Ovary (tissue), 9 donors: ENCODE data around the gene ITFG1. TPM values are rescaled to one million over a fixed set of nuclear protein-coding genes. Genes with fewer than 3 reads are reported as not detected.

Source experiments
- DNase-seq, 5 donors: peaks; one replicate each; pipeline ENCODE4 v3.0.0-alpha.2; 2019 to 2020
- H3K27ac ChIP-seq, 2 donors: fragments of 200-600 bp; one replicate each; pipeline versions ENCODE4 v1.5.1 to v1.8.0; 2019 to 2022
- H3K27me3 ChIP-seq: fragments of 200-600 bp; one replicate; pipeline ENCODE4 v1.8.0; 2022
- H3K36me3 ChIP-seq: fragments of 200-600 bp; sonication (generic); one replicate; pipeline ENCODE4 v1.5.1; 2019
- H3K4me1 ChIP-seq: one replicate; pipeline ENCODE4 v1.8.1; 2013; ENCODE audit warnings: mild to moderate bottlenecking, moderate library complexity; ENCODE audit not compliant: insufficient read depth
- H3K4me3 ChIP-seq: fragments of 200-600 bp; sonication (generic); one replicate; pipeline ENCODE4 v1.5.1; 2017
- H3K9me3 ChIP-seq, 2 donors: fragments of 200-600 bp in 1 of 2; sonication (generic) in 1 of 2; one replicate each; pipeline versions ENCODE4 v1.5.1 to v1.8.1; 2013 to 2019; ENCODE audit warnings: mild to moderate bottlenecking in 1 of 2, moderate library complexity in 1 of 2
- EP300 ChIP-seq: sonication (generic); formaldehyde crosslinking; IDR thresholded peaks from one replicate; pipeline ENCODE4 v1.6.1; 2017; ENCODE audit warnings: antibody characterized with exemption
- POLR2A ChIP-seq: fragments of 450-650 bp; IDR thresholded peaks from one replicate; pipeline ENCODE4 v1.6.1; 2017; ENCODE audit warnings: antibody characterized with exemption, mild to moderate bottlenecking, moderate library complexity
- WGBS, 3 donors: extraction: QIAGEN DNeasy Blood & Tissue Kit in 1 of 3; methylation state at CpG; one replicate each; pipeline versions ENCODE4 v1.1.5 to v1.1.7; 2013 to 2017; 5-methylcytosine and 5-hydroxymethylcytosine counted together
- intact Hi-C, 4 donors: fragments of 100-400 bp; cut with DNase I; formaldehyde crosslinking; loops; one replicate each; pipeline versions ENCODE4 v1.11.0 to v1.15.1; 2022 to 2023
- polyA plus RNA-seq, 2 donors: library from polyadenylated mRNA; stranded (reverse); fragments of 200-250 nt in 1 of 2; fragments of 350-450 nt in 1 of 2; fragmentation: Illumina TruSeq in 1 of 2; extraction: RNeasy Lipid Tissue Mini Kit (QIAGEN cat#74804) in 1 of 2; gene quantifications; one replicate each; pipeline ENCODE4 v1.2.3, GENCODE V29; 2013 to 2014
- total RNA-seq, 7 donors: library from RNA; depleted of rRNA in 2 of 7; stranded (reverse); fragments of >200 nt in 2 of 7; fragmentation: NEBNext Ultra II Directional in 3 of 7; extraction: Animal tissue kit (Norgen Biotek cat#: 25700) in 3 of 7; gene quantifications; one replicate each; pipeline versions ENCODE4 v1.1.0 to v1.2.4, GENCODE V29; 2016 to 2023
- TF ChIP-seq, protein P1 (sequence below), 3 donors: fragments of 450-650 bp in 2 of 3; fragments of 200-600 bp in 1 of 3; IDR thresholded peaks; one replicate each; pipeline versions ENCODE4 v1.5.1 to v1.8.0; 2016 to 2022; ENCODE audit warnings: antibody characterized with exemption in 3 of 3, mild to moderate bottlenecking in 1 of 3
- donor health status: DM: no; HTN: no; CAD: no; lungs with moderate emphysema.
- donor health status: DM: no; HTN: no; CAD: no.
- donor health status: Bipolar disorder and iron deficiency.
- donor health status: DM: yes; HTN: yes; CAD: no.
- donor health status: DM: no; HTN: no; CAD: no.
- donor health status: DM: yes; HTN: yes; CAD: no.

ITFG1 gene
- total and polyA plus RNA-seq, 9 donors, result 34.4 to 123 (median 40.2) TPM

DNA sequence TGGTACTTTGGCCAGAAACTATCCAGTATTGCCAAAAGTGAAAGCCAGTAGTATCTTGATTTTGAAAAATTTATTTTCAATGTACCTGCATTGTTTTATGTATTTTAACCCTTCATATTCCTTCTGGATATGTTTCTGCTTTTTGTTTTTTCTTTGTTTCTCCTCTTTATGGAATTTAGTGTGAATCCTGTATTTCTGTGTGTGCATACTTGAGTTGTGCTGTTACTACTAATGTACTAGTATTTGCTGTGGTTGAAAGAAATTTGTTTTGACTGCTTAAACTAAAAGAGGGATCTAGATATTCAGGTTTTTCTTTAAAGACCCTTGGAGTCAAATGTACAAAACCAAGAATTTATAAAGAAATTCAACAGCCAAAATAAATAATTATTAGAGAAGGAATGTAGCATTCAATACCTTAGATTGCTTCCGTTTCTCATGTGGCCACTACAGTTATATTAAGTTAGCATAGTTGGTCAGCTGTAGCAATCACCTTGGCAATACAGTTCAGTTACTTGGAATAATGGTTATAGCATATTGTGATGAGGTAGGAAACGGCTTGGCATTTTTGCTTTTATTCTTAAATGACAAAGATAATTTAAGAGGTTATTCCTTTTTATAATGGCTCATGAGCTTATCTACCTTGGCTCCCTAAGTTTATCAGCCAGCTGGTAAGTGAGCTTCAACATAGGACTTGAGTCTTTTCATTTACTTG, 5.2 kb upstream of the ITFG1 start:
- intact Hi-C loops, result no loop called here
- Histone ChIP-seq H3K27ac (no peak overlapping the region), H3K9me3 (no peaks in the 10 kb centered on the region), H3K27me3 (no peaks in the 10 kb centered on the region), H3K4me1 (peaks cover 5% of the 10 kb centered on the region), H3K36me3 (no peaks in the 10 kb centered on the region), H3K4me3 (no peak overlapping the region)
- DNase-seq, result no peak
- TF ChIP-seq EP300 (no peak), POLR2A (no peak)
- TF ChIP-seq, protein P1, sequence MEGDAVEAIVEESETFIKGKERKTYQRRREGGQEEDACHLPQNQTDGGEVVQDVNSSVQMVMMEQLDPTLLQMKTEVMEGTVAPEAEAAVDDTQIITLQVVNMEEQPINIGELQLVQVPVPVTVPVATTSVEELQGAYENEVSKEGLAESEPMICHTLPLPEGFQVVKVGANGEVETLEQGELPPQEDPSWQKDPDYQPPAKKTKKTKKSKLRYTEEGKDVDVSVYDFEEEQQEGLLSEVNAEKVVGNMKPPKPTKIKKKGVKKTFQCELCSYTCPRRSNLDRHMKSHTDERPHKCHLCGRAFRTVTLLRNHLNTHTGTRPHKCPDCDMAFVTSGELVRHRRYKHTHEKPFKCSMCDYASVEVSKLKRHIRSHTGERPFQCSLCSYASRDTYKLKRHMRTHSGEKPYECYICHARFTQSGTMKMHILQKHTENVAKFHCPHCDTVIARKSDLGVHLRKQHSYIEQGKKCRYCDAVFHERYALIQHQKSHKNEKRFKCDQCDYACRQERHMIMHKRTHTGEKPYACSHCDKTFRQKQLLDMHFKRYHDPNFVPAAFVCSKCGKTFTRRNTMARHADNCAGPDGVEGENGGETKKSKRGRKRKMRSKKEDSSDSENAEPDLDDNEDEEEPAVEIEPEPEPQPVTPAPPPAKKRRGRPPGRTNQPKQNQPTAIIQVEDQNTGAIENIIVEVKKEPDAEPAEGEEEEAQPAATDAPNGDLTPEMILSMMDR (IDR thresholded peaks at IDR 0.05), result no peak
- WGBS, 3 donors, result 79 to 81% (median 80%) methylated on average over 2 of the region's 2 CpGs

DNA sequence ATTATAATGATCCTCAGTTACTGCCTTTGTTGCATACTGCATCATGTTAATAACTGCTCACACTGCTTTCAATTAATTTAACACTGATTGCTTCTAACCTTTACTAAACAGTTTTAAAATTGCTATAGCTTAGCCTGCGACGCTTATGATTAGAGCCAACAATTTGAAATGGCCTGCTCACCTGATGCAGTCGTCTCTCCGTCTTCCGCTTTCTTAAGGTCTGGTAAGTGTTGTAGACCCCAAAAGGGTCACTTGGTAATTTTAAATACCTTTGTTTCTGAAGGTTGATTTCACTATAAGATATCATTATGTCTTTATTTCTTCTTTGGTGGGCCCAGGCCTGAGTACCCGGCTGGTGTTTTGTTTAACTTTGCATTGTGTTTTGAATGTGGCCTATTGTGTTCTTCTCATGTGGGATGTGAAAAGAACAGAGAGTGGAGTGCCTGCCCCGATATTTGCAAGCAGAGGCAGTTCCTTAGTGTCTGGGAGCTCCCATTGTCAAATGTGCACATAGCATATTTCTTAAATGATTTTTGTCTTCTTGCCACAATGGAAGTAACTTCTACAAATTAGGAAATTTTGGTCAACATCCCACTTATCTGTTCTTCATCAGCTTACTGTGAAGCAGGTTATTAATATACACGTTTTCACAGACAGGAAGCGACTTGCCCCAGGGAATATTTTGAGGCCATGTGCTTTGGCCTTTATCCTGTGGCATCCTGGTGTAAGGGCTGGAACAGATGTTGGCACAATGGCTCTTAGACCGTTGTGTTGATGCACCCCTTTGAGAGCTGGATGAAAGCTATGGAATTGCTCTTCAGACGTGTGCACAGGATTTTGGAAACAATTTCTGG, 3.1 kb upstream of the ITFG1 start:
- Histone ChIP-seq H3K9me3 (no peaks in the 10 kb centered on the region), H3K36me3 (no peaks in the 10 kb centered on the region), H3K27me3 (no peaks in the 10 kb centered on the region), H3K27ac (no peak overlapping the region), H3K4me1 (peaks cover 13% of the 10 kb centered on the region), H3K4me3 (no peak overlapping the region)
- no peak for DNase-seq
- TF ChIP-seq POLR2A (no peak), EP300 (no peak)
- TF ChIP-seq, protein P1 (IDR thresholded peaks at IDR 0.05), result no peak
- 83 to 85% (median 85%) methylated on average over 11 of the region's 11 CpGs for WGBS, 3 donors
- intact Hi-C loops, result no loop called here

DNA sequence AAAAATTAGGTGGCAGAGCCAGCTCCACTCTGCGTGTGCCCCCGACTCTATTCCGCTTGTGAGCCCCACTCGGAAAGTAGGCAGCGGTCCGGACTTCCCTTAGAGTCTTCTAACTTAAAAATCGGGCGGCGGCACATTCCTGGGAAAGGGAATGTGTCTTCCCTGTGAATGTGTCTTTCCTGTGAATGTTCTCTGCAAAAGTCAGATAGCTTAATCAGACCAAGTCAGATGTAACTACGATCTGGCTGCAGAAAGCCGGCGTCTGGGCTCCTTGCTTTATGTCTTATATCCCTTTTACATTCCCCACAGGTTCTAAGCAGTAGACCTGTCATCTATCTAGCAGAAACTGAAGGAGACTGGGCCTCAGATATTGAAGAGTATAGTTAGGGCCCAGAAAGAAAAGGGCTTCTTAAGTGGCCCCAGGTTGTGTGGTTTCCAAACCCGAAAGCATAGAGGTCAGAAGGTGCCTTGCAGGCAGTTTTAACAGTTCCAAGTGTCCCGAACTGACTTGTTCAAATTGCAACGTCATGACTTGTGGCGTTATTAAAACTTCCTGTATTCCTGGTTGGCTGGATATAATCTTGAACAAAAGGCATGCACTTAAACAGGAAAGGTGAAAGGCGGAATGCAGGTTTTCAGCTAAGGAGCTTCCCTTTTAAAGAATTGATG, 869 bp upstream of the ITFG1 start:
- Histone ChIP-seq H3K9me3 (no peaks in the 10 kb centered on the region), H3K27me3 (no peaks in the 10 kb centered on the region), H3K4me3 (peak overlapping the region; percentile 81), H3K27ac (peak overlapping the region in 1 of 2 donors; percentile 99), H3K4me1 (peaks cover 13% of the 10 kb centered on the region), H3K36me3 (no peaks in the 10 kb centered on the region)
- no peak for DNase-seq
- TF ChIP-seq POLR2A (no peak), EP300 (no peak)
- TF ChIP-seq, protein P1 (IDR thresholded peaks at IDR 0.05), result no peak
- intact Hi-C loops, result no loop called here
- WGBS, 3 donors, result 2 to 3% (median 2%) methylated on average over 17 of the region's 17 CpGs

DNA sequence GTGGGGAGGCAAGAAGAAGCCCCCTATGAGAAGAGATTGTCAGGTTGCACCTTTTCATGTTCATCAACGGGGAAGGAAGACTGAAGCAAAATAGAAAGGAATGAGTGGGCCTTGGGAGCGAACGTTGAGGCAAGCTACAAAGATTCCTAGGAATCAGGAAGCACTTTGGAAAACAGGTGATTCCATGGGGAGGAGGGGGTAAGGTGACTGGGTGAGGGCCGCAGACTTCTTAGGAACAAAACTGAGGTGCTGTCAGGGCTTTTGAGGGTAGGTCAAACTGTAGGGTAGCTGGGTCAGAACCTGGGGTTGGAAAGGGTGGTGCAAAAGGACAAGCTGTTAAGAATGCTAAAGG, 528 bp downstream of the ITFG1 start:
- H3K9me3 ChIP-seq, result no peaks in the 10 kb centered on the region
- no peaks in the 10 kb centered on the region for H3K27me3 ChIP-seq
- 0 to 2% (median 1%) methylated on average over 4 of the region's 4 CpGs for WGBS, 3 donors
- H3K36me3 ChIP-seq, result no peaks in the 10 kb centered on the region
- TF ChIP-seq POLR2A, result no peak
- TF ChIP-seq, protein P1 (IDR thresholded peaks at IDR 0.05), result no peak
- no peak for TF ChIP-seq EP300
- H3K27ac ChIP-seq, result peak overlapping the region in 1 of 2 donors; percentile 99
- peak overlapping the region; percentile 81 for H3K4me3 ChIP-seq
- DNase-seq, result no peak
- peaks cover 13% of the 10 kb centered on the region for H3K4me1 ChIP-seq
- intact Hi-C loops, result no loop called here
